ENCODE data around the gene COMMD3. TPM values are rescaled to one million over a fixed set of nuclear protein-coding genes. Genes with fewer than 3 reads are reported as not detected.

COMMD3 gene
- total and polyA plus RNA-seq, 2 donors (not counting 3 experiments of a cell fraction or from before 2014, with no cell fraction given), result 22.5 to 48.9 TPM

DNA sequence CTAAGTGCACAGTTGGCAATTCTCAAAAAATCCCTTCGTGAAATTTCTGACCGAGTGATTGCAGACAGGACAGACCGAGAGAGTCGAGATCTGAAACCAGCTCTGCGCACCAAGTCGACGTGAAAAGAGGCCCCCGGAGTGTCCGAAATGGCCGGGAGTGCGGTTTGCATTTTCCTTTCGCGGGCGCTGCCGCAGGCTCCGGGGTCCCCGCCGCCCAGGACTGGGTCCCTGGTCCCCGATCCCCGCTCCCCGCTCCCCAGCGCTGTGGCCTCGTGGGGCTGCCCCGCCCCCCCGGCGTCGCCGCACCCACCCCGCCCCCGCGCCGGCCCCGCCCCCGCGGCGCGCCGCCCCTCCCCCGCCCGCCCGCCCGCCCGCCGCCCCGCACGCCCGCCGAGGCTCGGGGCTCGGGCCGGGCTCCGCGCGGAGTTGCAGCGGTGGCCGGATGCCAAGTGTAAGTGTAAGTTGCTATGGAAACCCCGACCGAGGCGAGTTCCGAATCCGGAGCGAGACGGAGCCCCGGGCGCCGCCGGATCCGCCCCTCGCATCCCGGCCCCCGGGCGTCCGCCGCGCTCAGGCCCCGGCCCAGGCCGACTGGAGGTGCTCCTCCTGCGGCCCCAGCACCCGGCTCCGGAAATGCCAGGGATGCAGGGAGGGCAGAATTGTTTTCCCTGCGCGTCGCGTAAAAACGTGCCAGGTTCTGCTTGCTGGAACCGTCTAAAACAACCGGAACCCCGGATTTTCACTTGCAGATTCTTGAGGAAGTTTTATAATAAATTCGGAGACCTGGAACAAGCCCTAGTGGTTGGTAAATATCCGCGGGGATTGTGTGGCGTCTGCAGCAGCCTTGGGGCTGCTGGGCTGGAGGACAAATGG is 9.3 kb downstream of the COMMD3 start:
- Histone ChIP-seq H3K9me3 (replicated peaks; ENCODE audit: control insufficient read depth, insufficient read depth, low read length) (no peaks in the 10 kb centered on the region), H3K79me2 (ENCODE audit: control insufficient read depth, insufficient read depth, low read length) (no peaks in the 10 kb centered on the region), H3K9ac (replicated peaks; ENCODE audit: extremely low read depth, insufficient read depth, low read length) (peak overlapping the region; percentile 44), H3K4me2 (ENCODE audit: insufficient read depth, low read length) (peak overlapping the region; percentile 95), H3K27me3 (ENCODE audit: control insufficient read depth in 2 of 2, insufficient read depth in 2 of 2, low read length in 2 of 2) (peaks cover 23 to 32% of the 10 kb centered on the region in 2 experiments), H3K4me3 (replicated peaks in 1 of 3; ENCODE audit: insufficient read depth in 1 of 3, low read depth in 1 of 3, low read length in 3 of 3) (peak overlapping the region; percentile 64 to 83 (median 82)), H3K4me1 (ENCODE audit: control insufficient read depth, extremely low read depth, insufficient read depth, low read length) (peaks cover 18% of the 10 kb centered on the region), H3K27ac (ENCODE audit: insufficient read depth, low read depth, low read length) (no peak overlapping the region), H3K9me1 (replicated peaks; ENCODE audit: control insufficient read depth, extremely low read depth, insufficient read depth, low read length) (no peaks in the 10 kb centered on the region), H3K36me3 (ENCODE audit: control insufficient read depth in 2 of 2, extremely low read depth in 1 of 2, insufficient read depth in 2 of 2, low read length in 2 of 2) (peaks cover 3 to 6% of the 10 kb centered on the region in 2 experiments), H2AFZ (ENCODE audit: low read depth, low read length) (peak overlapping the region; percentile 12), H4K20me1 (replicated peaks; ENCODE audit: control insufficient read depth, extremely low read depth, insufficient read depth, low read length) (peaks cover 10% of the 10 kb centered on the region)
- no TSS peak for BruUV-seq (replicated peaks)
- dilution Hi-C loops (cut with MboI; ENCODE audit: extremely low pct_ligation_motif_present, low sequenced_read_pairs), result no loop called here
- intact Hi-C loops (cut with micrococcal nuclease), result loop anchor here (1.0 to 10.0 kb wide), 2 partner anchors 10 to 801 kb away; partner anchors contain the start of gene SKIDA1
- no peak for TF ChIP-seq JUN (IDR thresholded peaks at IDR 0.05; ENCODE audit: borderline replicate concordance, insufficient read depth, insufficient read length, low read depth)
- TF ChIP-seq GATA2 (IDR thresholded peaks at IDR 0.05; ENCODE audit: insufficient read depth, insufficient read length, low read depth, low read length), result no peak
- no peak for TF ChIP-seq EZH2 (IDR thresholded peaks at IDR 0.05; ENCODE audit: borderline replicate concordance, low read depth, low read length, severe bottlenecking)
- no peak for TF ChIP-seq POLR2AphosphoS5 (IDR thresholded peaks at IDR 0.05; ENCODE audit: insufficient read depth, low read depth, low read length)
- no peak for TF ChIP-seq FOS (IDR thresholded peaks at IDR 0.05; ENCODE audit: borderline replicate concordance, insufficient read depth, low read length)
- TF ChIP-seq MYC (IDR thresholded peaks at IDR 0.05; ENCODE audit: low read depth, low read length), result no peak
- no peak for TF ChIP-seq POLR2A (IDR thresholded peaks at IDR 0.05; ENCODE audit: low read depth, low read length)
- TF ChIP-seq, protein P1, sequence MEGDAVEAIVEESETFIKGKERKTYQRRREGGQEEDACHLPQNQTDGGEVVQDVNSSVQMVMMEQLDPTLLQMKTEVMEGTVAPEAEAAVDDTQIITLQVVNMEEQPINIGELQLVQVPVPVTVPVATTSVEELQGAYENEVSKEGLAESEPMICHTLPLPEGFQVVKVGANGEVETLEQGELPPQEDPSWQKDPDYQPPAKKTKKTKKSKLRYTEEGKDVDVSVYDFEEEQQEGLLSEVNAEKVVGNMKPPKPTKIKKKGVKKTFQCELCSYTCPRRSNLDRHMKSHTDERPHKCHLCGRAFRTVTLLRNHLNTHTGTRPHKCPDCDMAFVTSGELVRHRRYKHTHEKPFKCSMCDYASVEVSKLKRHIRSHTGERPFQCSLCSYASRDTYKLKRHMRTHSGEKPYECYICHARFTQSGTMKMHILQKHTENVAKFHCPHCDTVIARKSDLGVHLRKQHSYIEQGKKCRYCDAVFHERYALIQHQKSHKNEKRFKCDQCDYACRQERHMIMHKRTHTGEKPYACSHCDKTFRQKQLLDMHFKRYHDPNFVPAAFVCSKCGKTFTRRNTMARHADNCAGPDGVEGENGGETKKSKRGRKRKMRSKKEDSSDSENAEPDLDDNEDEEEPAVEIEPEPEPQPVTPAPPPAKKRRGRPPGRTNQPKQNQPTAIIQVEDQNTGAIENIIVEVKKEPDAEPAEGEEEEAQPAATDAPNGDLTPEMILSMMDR (IDR thresholded peaks at IDR 0.05; ENCODE audit: extremely low read depth in 1 of 2, insufficient read depth in 1 of 2, low read depth in 1 of 2, low read length in 2 of 2), result no peak
- TF ChIP-seq, protein P2, sequence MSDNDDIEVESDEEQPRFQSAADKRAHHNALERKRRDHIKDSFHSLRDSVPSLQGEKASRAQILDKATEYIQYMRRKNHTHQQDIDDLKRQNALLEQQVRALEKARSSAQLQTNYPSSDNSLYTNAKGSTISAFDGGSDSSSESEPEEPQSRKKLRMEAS (IDR thresholded peaks at IDR 0.05; ENCODE audit: insufficient read depth, insufficient read length), result no peak
- ChIA-PET POLR2A (no interaction called here), CTCF (interaction anchor here (0.6 to 1.0 kb wide), 4 partner anchors 9 to 222 kb away, joined by 3 to 4 read pairs (median 3); partner anchors contain the start of gene COMMD3)
- peak; percentile 62 for DNase-seq (ENCODE audit: low read depth, low spot score)
- FAIRE-seq, result peak; percentile 82

Data from endothelial cell of umbilical vein (primary cell).